ENCODE results near the gene RCHY1.

DNA sequence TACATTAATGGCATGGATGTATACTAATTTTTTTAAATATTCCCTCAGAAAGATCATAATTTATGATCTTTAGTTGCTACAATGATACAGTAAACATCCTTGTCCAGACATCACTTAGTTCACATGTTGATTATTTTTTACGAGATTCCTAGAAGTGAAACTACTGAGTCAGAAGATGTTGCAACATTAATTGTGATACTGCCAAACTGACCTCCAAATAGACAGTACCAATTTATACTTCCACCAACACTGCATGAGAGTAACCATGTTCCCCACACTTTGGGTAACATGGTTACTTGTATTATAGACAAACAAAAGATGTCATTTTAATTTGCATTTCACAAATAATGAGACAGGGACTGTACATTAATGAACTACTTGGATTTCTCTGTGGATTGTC, 19.6 kb downstream of the RCHY1 start:
- TF ChIP-seq POLR2A (IDR thresholded peaks at IDR 0.05), result no peak
- TF ChIP-seq, protein P1, sequence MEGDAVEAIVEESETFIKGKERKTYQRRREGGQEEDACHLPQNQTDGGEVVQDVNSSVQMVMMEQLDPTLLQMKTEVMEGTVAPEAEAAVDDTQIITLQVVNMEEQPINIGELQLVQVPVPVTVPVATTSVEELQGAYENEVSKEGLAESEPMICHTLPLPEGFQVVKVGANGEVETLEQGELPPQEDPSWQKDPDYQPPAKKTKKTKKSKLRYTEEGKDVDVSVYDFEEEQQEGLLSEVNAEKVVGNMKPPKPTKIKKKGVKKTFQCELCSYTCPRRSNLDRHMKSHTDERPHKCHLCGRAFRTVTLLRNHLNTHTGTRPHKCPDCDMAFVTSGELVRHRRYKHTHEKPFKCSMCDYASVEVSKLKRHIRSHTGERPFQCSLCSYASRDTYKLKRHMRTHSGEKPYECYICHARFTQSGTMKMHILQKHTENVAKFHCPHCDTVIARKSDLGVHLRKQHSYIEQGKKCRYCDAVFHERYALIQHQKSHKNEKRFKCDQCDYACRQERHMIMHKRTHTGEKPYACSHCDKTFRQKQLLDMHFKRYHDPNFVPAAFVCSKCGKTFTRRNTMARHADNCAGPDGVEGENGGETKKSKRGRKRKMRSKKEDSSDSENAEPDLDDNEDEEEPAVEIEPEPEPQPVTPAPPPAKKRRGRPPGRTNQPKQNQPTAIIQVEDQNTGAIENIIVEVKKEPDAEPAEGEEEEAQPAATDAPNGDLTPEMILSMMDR (IDR thresholded peaks at IDR 0.05), result no peak
